AG04449 (cell line): ENCODE data around the gene MKLN1.

Experiments used
- CTCF ChIA-PET: fragments of 350-600 bp; formaldehyde crosslinking; extraction: SDS; loops from one replicate; lab custom pipeline; 2021; ENCODE audit warnings: antibody characterized with exemption; lab: Yijun Ruan, JAX
- POLR2A ChIA-PET: fragments of 400-600, 350-600 bp; formaldehyde crosslinking; extraction: SDS; loops from one replicate; lab custom pipeline; 2020; ENCODE audit warnings: antibody characterized with exemption, inconsistent platforms; lab: Yijun Ruan, JAX
- DNase-seq: peaks from one replicate; pipeline ENCODE4 v3.0.0-alpha.2; 2010; ENCODE audit warnings: low read depth, low spot score
- H3K4me3 ChIP-seq: 2 replicates; pipeline ENCODE4 v1.5.1; 2011; ENCODE audit warnings: low read depth, mild to moderate bottlenecking, control low read depth, low read length
- TF ChIP-seq, protein P1 (sequence below): IDR thresholded peaks from one replicate; pipeline ENCODE4 v1.5.1; 2011; ENCODE audit warnings: mild to moderate bottlenecking, moderate library complexity, low read length, control low read depth, inconsistent platforms; ENCODE audit not compliant: insufficient read depth; ENCODE audit errors: missing control alignments

MKLN1 gene

DNA sequence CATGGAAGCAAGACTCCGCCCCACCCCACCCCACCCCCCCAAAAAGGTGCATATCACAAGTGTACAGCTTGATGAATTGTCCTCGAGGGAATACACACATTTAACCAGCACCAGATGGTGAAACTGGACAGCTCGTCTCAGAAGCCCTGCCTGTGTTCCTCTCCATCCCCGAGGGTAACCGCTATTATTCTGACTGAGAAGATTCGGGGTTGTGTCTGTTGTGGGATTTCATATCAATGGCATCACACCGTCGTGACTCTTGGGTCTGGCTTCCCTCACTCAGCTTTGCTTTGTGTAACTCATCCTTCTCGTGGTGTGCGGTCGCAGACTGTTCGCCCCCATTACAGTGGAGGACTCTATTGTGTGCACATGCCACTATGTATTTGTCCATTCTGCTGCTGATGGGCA lies 209.9 kb downstream of the MKLN1 start:
- POLR2A ChIA-PET = no interaction called here
- H3K4me3 ChIP-seq = no peak overlapping the region
- CTCF ChIA-PET = interaction anchor here (0.7 to 7.0 kb wide), 5 partner anchors 9 to 118 kb away, joined by 3 to 53 read pairs (median 19); no protein-coding TSS in a partner anchor
- no peak for DNase-seq
- TF ChIP-seq, protein P1, sequence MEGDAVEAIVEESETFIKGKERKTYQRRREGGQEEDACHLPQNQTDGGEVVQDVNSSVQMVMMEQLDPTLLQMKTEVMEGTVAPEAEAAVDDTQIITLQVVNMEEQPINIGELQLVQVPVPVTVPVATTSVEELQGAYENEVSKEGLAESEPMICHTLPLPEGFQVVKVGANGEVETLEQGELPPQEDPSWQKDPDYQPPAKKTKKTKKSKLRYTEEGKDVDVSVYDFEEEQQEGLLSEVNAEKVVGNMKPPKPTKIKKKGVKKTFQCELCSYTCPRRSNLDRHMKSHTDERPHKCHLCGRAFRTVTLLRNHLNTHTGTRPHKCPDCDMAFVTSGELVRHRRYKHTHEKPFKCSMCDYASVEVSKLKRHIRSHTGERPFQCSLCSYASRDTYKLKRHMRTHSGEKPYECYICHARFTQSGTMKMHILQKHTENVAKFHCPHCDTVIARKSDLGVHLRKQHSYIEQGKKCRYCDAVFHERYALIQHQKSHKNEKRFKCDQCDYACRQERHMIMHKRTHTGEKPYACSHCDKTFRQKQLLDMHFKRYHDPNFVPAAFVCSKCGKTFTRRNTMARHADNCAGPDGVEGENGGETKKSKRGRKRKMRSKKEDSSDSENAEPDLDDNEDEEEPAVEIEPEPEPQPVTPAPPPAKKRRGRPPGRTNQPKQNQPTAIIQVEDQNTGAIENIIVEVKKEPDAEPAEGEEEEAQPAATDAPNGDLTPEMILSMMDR = no peak

DNA sequence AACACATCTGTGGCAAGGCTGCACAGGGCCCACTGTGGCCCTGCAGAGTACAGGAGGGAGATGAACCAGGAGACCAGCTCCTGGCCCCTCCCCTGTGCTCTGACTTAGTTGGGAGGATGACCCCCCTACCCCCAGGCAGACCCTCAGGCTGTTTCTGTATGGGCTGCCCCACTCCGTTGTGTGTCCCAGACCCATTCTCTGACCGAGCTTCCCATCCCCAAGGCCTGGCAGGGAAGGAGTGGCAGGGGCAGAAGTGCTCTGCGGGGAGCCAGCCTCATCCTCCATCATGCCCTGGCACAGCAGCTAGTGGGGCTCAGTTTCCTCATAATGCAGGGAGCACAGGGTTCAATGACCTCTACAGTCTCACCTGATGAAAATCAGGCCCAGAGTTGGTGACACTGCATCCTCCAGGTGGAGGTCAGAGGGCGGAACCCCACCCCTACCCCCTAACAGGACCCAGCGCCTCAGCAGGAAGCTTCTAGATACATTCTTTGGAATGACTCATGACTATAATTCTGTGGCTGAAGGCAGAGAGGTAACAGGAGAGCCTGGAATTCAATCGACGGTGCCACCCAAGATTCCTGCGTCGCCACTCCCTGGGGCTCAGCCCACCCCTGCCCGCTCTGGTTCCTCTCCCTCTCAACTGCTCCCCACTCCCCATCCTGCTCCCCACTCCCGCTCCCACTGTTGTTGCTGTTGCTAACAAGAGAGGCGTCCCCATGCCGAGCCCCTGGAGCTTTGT lies 210.6 kb downstream of the MKLN1 start:
- no peak for DNase-seq
- POLR2A ChIA-PET = no interaction called here
- CTCF ChIA-PET = interaction anchor here (1.3 to 7.0 kb wide), 6 partner anchors 8 to 151 kb away, joined by 4 to 53 read pairs (median 14); no protein-coding TSS in a partner anchor
- TF ChIP-seq, protein P1 = no peak
- H3K4me3 ChIP-seq = no peak overlapping the region

DNA sequence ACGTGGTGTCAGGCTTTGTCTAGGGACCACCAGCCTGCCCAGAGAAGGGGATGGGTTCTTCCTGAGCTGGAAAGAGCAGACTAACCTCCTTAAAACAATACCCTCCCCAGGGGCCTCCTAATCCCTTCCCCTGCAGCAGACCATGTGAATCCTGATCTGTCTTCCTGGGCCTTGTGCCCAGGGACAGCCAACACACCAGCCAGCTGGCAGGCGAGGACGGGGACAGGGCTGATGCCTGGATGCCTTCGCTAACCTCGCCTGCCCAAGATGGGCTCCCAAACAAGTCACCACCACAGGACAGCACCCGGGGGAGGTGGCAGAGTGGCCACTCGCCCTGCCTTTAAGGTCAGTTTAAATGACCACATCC lies 211.1 kb downstream of the MKLN1 start:
- no peak overlapping the region for H3K4me3 ChIP-seq
- DNase-seq = no peak
- CTCF ChIA-PET = interaction anchor here (1.3 to 7.0 kb wide), 4 partner anchors 15 to 150 kb away, joined by 4 to 53 read pairs (median 8); no protein-coding TSS in a partner anchor

DNA sequence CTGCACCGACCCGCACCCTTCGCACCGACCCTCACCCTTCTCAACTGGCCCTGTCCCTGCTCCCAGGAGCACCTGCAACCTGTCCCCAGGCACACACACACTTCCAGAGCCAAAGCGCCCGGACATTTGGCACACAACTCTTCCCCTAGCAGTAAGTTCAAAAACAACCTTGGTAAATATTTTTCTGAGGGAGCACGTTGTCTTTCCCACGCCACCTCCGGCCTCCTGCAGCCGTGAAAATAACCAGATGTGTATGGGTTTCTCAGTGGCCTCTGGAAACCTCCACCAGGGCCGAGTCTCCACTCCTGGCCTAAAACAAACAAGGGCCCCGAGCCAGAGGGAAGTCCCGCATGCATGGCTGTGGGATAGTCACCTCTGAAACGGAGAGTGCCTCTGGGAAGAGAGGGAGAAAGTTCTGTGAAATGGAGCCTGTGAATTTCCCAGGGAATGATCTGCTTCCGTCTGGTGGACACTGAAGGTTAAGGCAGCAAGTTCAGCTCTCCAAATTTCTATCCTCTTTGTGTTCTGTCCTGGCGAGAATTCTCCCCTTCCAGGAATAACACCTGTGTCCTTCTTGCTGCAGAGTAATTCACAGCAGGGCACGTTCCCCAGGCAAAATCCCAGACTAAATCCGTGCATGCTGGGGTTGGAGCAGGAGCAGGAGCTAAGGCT lies 213.0 kb downstream of the MKLN1 start:
- ChIA-PET CTCF (interaction anchor here (1.1 to 1.3 kb wide), 2 partner anchors 25 to 114 kb away, joined by 3 to 4 read pairs; no protein-coding TSS in a partner anchor), POLR2A (no interaction called here)
- no peak for DNase-seq
- TF ChIP-seq, protein P1 = no peak
- no peak overlapping the region for H3K4me3 ChIP-seq

More for the DNA sequence above, 211.1 kb downstream of the MKLN1 start:
- TF ChIP-seq, protein P1 = no peak
- POLR2A ChIA-PET = no interaction called here

DNA sequence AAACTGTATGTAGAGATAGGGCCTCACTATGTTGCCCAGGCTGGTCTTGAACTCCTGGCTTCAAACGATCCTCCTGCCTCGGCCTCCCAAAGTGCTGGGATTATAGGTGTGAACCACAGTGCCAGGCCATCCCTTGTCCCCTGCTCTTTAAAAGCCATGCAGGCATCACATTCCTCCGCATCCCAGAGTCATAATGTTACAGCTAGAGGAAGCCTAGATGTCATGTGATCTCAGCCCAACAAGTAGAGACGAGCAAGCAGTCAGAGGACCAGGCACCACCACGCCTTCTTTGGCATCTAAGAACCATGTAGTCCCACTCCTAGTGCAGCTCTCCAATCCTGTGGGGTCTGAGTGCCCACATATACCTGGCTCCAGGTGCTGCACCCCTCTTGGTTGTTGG lies 215.6 kb downstream of the MKLN1 start:
- DNase-seq = no peak
- no peak overlapping the region for H3K4me3 ChIP-seq
- ChIA-PET CTCF (interaction anchor here (1.0 to 7.0 kb wide), 4 partner anchors 10 to 113 kb away, joined by 3 to 77 read pairs (median 4); no protein-coding TSS in a partner anchor), POLR2A (no interaction called here)
- TF ChIP-seq, protein P1 = no peak

DNA sequence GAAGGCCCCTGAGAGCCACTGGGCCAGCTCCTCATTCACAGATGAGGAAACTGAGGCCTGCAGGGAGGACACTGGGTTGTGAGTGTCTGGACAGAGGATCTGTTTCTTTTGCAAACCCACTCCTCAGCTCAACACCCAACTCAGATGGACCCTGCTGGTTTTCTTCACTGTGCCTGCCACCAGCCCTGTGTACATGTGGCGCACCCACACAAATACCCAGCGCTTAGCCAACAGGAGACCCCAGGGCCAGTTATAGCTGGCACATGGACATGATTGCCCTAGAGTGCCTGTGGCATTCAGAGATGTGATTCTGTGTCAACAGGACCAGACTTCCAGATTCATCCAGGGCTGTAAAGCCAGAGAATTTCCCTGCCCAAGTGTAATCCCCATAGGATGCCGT lies 216.3 kb downstream of the MKLN1 start:
- DNase-seq = no peak
- POLR2A ChIA-PET = no interaction called here
- TF ChIP-seq, protein P1 = no peak
- CTCF ChIA-PET = interaction anchor here (1.0 to 7.0 kb wide), 6 partner anchors 8 to 112 kb away, joined by 3 to 77 read pairs (median 12); no protein-coding TSS in a partner anchor
- H3K4me3 ChIP-seq = no peak overlapping the region
